ENCODE data around the gene TCF15.
"Not testable (repeated sequence)": the region's sequence is repeated elsewhere in the genome, so short reads cannot be mapped to it uniquely, and the experiment has no call there.

TCF15 gene

GRCh38 chr20:608970-609369 is 1.1 kb downstream of the TCF15 start:
- no peak for ATAC-seq

GRCh38 chr20:607476-607875 is 2.6 kb downstream of the TCF15 start:
- no peak for ATAC-seq

GRCh38 chr20:605237-605636 is 4.9 kb downstream of the TCF15 start:
- ATAC-seq: no peak

- ATAC-seq: no peak
Measured at GRCh38 chr20:603116-603640, 6.9 kb downstream of the TCF15 start.

GRCh38 chr20:602111-602970 is 7.8 kb downstream of the TCF15 start:
- ATAC-seq: no peak

GRCh38 chr20:600736-601135 is 9.4 kb downstream of the TCF15 start:
- no peak for ATAC-seq

GRCh38 chr20:600141-600540 is 10.0 kb downstream of the TCF15 start:
- no peak for ATAC-seq

GRCh38 chr20:598133-598850 is 11.8 kb downstream of the TCF15 start:
- no peak for ATAC-seq

- no peak for ATAC-seq
Measured at GRCh38 chr20:597560-597959, 12.5 kb downstream of the TCF15 start.

- ATAC-seq: no peak
Measured at GRCh38 chr20:595330-596308, 14.5 kb downstream of the TCF15 start.

GRCh38 chr20:592506-592905 is 17.6 kb downstream of the TCF15 start:
- no peak for ATAC-seq

- no peak for ATAC-seq
Measured at GRCh38 chr20:591941-592340, 18.2 kb downstream of the TCF15 start.

- peak in 1 of 2 donors; percentile 53 for ATAC-seq
Measured at GRCh38 chr20:588932-589672, 21.0 kb downstream of the TCF15 start.

- ATAC-seq: no peak
Measured at GRCh38 chr20:588476-588875, 21.6 kb downstream of the TCF15 start.

- ATAC-seq: no peak
Measured at GRCh38 chr20:584971-585301, 25.2 kb downstream of the TCF15 start.

GRCh38 chr20:584161-584970 is 25.7 kb downstream of the TCF15 start:
- peak; percentile 80 to 89 for ATAC-seq

- no peak for ATAC-seq
Measured at GRCh38 chr20:582204-582603, 27.9 kb downstream of the TCF15 start.

- ATAC-seq: not testable (repeated sequence)
Measured at GRCh38 chr20:578940-579690, 31.0 kb downstream of the TCF15 start.

- ATAC-seq: no peak
Measured at GRCh38 chr20:577167-577791, 32.8 kb downstream of the TCF15 start.

- no peak for ATAC-seq
Measured at GRCh38 chr20:576156-576555, 34.0 kb downstream of the TCF15 start.

All from activated CD4-positive, CD25-positive, alpha-beta regulatory T cell treated with anti-CD3 and anti-CD28 coated beads, Interleukin-2, amount 50 U/mL, for 24 hours (primary cell).